ENCODE results near the gene FOLR1. TPM values are rescaled to one million over a fixed set of nuclear protein-coding genes. Genes with fewer than 3 reads are reported as not detected.

The FOLR1 gene
- total RNA-seq, 1 donor from 2014 or later: 1.7 TPM

GRCh38 chr11:72223615-72224563 is 31.9 kb downstream of the FOLR1 start:
- peak; percentile 78 for DNase-seq (ENCODE audit: low spot score)

DNA sequence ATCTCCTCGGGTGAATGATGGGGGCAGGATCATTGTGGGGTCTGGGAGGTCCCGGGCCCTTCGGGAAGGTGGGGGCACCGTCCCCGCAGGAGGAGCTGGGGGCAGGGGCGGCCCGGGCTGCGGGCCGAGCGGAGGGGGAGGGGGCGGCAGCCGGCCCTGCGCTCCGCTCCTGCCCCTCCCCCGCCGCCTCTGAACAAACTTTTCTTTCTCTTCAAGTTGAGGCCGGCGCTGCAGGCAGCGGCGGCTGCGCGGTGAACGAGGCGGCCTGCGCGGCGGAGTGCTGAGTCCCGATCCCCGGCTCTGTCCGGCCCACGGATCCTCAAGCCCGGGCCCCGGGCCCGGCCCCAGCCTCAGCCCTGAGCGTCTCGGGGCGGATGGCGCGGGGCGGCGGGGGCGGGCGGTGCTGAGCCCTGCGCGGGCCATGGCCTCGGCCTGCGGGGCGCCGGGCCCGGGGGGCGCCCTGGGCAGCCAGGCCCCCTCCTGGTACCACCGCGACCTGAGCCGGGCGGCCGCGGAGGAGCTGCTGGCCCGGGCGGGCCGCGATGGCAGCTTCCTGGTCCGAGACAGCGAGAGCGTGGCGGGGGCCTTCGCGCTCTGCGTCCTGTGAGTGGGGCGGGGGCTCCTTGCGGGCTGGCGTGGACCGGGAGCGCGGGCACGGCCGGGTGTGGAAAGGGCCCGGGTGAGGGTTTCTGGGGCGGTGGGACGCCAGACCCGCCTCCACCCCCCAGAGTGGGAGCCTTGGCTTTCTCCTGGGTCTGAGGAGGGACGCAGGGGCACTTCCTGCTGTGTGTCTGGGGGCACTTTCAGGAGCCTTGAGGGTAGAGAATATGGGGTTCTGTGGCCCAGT is 32.8 kb downstream of the FOLR1 start, which contains the start of gene INPPL1:
INPPL1 (plus strand) TSS at position 204 of the 847 bp plus-strand sequence; CDS start at position 422, 218 bp downstream.
- peak; percentile 66 for DNase-seq (ENCODE audit: low spot score)

DNA sequence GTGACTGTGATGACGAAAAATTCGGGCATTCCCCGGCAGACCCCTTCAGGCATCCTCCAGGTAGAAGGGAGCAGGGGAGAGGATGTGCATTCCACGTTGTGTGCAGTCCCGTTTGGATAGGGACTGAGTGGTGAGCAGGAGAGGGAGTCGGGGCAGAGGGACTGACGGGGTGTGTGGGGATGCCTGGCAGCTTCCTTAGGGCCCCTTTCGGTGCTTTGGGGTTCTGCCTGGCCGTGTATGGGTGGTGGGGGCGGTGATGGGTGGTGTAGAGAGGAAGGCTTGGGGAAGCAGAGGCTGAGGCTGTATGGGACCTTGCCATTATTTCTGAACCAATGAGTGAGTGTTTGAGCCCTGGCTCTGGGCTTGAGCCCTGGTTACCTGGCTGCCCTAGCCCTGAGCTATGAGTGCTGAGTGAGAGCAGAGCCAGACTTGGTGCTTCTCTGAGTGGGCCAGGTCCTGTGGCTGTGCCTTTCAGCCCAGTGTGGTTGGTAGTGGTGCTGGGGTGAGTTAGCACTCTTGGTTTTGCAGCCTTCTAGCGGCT is 33.5 kb downstream of the FOLR1 start:
- no peak for DNase-seq (ENCODE audit: low spot score)

- DNase-seq (ENCODE audit: low spot score): peak; percentile 33
These were observed 34.8 kb downstream of the FOLR1 start for GRCh38 chr11:72226701-72227100.

DNA sequence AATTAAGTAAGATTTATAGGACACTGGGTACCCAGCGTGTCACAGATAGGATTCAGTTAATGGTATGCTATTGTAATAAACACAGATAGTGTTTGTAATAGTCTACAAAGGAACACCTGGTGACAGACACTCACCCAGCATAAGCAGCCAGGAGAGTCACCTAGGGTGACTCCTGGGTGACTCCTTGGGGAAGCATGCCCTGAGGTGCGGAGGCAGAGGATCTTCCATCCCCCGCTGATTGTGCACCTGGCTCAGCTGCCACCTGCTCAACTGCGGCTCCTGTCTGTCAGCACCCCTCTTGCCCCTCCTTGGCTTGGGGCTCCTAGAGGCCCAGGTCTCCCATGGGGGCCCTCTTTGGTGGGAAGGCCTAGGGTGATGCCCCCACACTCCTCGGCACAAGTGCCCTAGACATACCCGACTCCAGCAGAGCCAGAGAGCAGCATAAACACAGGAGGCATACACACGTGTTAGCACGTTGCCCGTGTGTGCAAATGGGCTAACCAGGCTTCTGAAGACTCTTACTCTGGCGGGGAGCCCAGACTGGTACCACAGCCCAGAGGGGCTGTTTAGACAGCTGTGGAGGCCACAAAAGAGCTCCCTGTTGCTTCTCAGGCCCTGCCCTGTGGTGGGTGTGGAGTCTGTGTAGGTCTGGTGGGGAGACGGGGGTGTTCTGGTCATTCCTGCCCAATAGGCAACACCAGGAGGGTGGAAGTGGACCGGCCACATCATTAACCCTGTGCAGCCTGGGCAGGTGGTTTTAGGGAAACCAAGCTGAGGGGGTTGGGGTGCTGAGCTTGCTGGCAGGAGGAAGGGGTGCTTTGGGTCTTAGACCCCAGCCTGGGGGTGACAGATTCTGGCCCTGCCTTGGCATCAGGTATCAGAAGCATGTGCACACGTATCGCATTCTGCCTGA is 35.6 kb downstream of the FOLR1 start:
- peak; percentile 40 for DNase-seq (ENCODE audit: low spot score)

GRCh38 chr11:72228229-72228843 is 36.4 kb downstream of the FOLR1 start:
- peak; percentile 40 for DNase-seq (ENCODE audit: low spot score)

DNA sequence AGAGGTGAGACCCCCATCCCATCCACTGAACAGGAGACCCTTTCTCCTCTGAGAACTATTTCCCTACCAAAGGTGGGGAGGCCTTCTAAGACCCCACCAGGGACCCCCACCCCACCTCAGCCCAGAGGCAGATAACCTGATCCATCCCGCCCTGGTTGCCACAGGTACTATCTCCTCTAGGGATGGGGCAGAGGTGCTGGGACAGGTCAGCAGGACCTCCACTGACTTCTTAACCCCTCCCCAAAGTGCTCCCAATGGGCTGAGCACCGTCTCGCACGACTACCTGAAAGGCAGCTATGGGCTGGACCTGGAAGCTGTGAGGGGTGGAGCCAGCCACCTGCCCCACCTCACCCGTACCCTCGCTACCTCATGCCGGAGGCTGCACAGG is 36.9 kb downstream of the FOLR1 start:
- peak; percentile 31 for DNase-seq (ENCODE audit: low spot score)

DNA sequence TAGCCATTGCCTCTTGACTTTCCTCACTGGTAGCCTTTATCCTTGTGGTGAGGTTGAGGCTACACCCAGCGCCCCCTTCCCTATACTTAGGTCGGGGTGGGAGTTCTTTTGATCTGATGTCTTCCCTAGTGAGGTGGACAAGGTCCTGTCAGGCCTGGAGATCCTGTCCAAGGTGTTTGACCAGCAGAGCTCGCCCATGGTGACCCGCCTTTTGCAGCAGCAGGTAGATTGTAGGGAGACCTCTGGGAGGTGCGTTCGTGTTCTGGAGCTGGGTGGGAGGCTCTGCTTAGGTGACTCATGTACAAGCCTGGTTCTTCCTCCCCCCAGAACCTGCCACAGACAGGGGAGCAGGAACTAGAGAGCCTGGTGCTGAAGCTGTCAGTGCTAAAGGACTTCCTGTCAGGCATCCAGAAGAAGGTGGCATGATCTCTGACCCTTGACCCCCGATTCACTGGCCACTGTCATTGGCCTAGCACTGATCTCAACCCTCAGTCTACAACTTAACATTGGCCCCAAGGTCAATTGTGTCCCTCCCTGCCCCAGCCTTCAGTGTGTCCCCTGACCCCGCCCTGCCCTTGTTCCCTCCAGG is 37.5 kb downstream of the FOLR1 start:
- DNase-seq (ENCODE audit: low spot score): peak; percentile 38

GRCh38 chr11:72229925-72230763 is 38.2 kb downstream of the FOLR1 start:
- peak; percentile 39 for DNase-seq (ENCODE audit: low spot score)

DNA sequence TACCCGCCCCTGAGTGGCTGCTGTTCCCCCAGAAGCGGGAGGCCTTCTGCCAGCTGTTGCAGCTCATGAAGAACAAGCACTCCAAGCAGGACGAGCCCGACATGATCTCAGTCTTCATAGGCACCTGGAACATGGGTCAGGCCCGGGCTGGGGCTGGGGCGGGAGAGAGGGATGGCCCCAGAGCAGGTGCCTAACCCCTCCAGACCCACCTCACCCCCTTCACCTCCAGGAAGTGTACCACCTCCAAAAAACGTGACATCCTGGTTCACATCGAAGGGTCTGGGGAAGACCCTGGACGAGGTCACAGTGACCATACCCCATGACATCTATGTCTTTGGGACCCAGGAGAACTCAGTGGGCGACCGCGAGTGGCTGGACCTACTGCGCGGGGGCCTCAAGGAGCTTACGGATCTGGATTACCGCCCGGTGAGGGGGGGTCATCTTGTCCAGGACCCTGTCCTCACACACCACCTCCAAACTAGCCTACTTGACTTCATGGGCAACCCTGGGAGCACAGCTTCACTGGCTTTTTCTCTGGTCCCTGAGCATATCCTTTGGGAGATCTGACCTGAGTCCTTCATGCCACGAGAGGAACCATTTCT is 38.9 kb downstream of the FOLR1 start:
- peak; percentile 37 for DNase-seq (ENCODE audit: low spot score)

GRCh38 chr11:72231396-72232259 is 39.7 kb downstream of the FOLR1 start:
- peak; percentile 32 for DNase-seq (ENCODE audit: low spot score)

DNA sequence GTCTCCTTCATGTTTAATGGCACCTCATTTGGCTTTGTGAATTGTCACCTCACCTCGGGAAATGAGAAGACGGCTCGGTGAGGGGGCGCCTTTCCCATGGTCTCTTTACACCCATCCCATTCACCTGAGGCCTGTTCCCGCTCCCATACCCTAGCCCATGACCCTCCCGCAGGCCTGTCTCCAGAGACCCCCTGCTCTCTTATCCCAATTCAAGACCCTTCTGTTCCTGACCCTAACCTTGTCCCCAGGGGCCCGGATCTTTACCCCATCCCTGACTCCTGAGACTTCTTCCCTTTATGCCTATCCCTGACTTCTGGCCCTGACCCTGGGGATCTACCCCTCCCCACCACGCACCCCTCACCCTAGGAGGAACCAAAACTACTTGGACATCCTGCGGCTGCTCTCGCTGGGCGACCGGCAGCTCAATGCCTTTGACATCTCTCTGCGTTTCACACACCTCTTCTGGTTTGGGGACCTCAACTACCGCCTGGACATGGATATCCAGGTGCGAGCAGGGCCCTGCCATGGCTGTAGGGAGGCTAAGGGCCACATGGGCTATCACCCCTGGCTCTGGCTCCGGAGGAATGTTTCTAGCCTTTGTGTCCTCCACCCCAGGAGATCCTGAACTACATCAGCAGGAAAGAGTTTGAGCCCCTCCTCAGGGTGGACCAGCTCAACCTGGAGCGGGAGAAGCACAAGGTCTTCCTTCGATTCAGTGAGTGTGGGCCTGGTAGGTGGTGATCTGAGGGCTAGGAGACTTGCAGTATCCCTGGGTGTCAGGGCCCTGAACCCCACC is 40.5 kb downstream of the FOLR1 start:
- peak; percentile 39 for DNase-seq (ENCODE audit: low spot score)

DNA sequence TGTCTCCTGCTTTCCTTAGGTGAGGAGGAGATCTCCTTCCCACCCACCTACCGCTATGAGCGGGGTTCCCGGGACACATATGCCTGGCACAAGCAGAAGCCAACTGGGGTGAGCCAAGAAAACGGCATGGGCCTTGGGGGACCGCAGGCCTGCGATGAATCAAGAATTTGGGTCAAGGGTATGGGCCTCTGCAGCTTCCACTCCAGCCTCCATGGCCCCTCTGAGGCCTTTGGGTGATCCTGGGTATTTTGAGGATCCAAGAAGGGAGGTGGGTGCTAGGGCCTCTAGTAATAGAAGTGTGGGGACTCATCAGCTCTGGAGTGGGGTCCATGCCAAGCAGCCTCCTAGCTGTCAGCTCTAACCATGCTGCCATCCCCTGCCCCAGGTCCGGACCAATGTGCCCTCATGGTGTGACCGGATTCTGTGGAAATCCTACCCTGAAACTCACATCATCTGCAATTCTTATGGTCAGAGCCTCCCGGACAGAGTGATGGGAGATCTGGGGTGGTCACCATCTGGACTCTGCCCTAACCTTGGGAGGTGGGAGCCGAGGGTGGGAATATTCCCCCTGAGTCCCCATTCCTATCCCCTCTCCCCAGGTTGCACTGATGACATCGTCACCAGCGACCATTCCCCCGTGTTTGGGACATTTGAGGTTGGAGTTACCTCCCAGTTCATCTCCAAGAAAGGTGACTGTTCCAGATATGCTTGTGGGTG is 41.3 kb downstream of the FOLR1 start:
- peak; percentile 41 for DNase-seq (ENCODE audit: low spot score)

DNA sequence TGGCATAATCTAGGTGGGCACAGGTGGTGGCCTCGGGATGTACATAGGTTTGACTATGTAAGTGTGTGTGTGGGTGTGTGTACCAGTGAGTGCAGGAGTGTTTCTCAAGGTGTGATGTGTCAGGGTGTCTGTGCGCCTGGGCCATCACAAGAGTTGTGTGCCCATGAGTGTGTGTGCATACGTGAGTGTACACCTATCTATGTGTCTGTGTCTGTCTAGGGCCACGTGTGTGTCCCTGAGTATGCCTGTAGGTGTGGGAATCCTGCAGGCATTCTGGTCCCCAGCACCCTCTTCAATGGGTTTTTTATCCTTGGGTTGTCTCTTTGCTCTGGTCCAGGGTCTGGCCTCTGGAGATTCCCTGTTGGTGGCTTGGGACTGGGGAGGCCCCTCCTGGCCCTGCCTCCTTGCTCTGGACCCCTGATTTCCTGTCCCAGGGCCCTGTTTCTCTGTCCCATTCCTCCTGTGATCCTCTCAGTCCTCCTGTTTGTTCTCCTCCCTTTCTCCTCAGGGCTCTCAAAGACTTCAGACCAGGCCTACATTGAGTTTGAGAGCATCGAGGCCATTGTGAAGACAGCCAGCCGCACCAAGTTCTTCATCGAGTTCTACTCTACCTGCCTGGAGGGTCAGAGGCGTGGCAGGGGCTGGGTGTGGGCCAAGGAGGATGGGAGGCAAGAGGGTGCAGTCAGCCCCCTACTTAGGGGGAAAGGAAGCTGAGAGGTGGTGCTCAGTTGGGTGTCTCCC is 42.0 kb downstream of the FOLR1 start:
- DNase-seq (ENCODE audit: low spot score): peak; percentile 27

GRCh38 chr11:72234514-72234830 is 42.5 kb downstream of the FOLR1 start:
- peak; percentile 27 for DNase-seq (ENCODE audit: low spot score)

DNA sequence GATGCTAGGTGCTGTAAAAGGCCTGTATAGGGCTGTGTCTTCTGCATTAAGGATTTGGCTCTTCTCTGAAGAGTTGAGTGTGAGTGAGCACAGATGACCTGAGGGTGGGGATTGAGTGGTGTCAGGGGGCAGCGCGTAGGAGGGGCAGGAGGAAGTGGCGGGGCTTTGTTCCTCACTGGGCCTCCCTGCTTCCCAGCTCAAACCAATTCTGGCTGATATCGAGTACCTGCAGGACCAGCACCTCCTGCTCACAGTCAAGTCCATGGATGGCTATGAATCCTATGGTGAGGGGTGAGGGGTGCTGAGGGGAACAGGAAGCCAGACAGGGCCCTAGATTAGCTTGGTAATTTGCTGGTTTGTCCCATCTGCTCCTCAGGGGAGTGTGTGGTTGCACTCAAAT is 43.0 kb downstream of the FOLR1 start:
- DNase-seq (ENCODE audit: low spot score): no peak
